Left colon (tissue), 2 donors: Measurements from ENCODE around the gene CEMIP2. TPM values are rescaled to one million over a fixed set of nuclear protein-coding genes. Genes with fewer than 3 reads are reported as not detected.
"Not testable (repeated sequence)": the region's sequence is repeated elsewhere in the genome, so short reads cannot be mapped to it uniquely, and the experiment has no call there.

Source experiments
- ATAC-seq: fragments of 200-7000 bp; cut with Tn5 transposase; one replicate; pipeline ENCODE4 v1.9.1; 2020; ENCODE audit warnings: mild to moderate bottlenecking, moderate library complexity
- DNase-seq, 2 donors: peaks; one replicate each; pipeline ENCODE4 v3.0.0-alpha.2; 2020
- intact Hi-C, 2 donors: fragments of 100-400 bp; cut with DNase I in 1 of 2; cut with micrococcal nuclease in 1 of 2; formaldehyde crosslinking; loops; one replicate each; pipeline versions ENCODE4 v1.11.2 to v1.14.0; 2022; cut with DNase I, micrococcal nuclease
- total RNA-seq, 2 donors: library from RNA; stranded (reverse); fragmentation: NEBNext Ultra II Directional; extraction: Animal tissue kit (Norgen Biotek cat#: 25700); gene quantifications; one replicate each; pipeline ENCODE4 v1.2.1, GENCODE V29; 2021
- donor health status: DM: no; HTN: no; CAD: no.
- donor health status: DM: yes; HTN: yes; CAD: no.

CEMIP2 gene
- total RNA-seq, 2 donors from 2014 or later = 97.7 to 106 TPM

DNA sequence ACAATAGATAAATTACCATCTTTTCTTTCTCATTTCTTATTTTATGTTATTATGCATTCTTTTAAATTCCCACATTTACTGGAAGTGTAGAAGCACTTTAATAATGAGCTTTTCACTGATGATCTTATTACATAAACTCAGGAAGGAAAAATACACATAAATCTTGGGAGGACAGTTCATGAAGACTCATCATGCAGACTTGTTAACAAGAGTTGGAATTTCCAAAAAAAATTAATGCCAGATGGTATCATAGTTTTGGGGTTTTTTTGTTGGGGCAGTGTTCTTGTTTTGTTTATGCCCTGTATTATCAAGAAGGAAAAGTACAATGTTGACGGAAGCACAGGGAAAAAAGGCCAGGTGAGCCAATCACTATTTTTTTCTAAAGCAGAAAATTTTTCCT lies 35.1 kb downstream of the CEMIP2 start:
- ATAC-seq = no peak
- intact Hi-C loops = no loop called here
- DNase-seq = no peak

DNA sequence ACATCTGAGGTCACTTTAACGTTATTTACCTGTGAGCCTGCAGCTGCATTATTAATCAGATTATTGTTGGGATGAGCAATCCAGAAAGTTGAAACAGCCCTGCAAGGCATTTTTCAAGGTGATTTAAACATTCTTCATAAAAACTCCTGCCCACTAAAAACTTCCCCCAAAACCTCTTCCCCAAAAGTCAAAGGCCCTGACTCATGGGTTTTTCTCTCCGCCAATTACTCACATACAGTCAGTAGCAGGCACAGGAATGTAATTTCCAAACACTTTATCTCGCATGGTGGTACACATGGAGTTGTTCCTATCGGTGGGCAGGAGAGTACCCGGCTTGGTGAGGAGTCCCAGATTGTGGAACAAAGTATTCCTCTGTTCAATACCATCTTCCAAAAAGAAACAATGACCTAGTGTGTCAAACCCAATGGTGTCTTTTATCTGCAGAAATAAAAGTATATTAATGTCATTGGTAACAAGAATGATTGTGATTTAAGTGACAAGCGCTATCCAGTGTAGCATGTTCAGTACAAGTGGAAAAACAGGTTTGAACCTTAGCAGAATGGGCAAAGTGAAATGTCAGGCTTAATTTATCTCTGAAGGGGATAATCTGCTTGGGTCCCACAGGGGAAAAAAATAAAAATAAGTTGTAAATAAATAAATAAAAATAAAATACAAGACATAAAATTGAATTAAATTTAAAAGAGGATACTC lies 38.3 kb downstream of the CEMIP2 start:
- ATAC-seq (no peak), DNase-seq (no peak)
- intact Hi-C loops = no loop called here

DNA sequence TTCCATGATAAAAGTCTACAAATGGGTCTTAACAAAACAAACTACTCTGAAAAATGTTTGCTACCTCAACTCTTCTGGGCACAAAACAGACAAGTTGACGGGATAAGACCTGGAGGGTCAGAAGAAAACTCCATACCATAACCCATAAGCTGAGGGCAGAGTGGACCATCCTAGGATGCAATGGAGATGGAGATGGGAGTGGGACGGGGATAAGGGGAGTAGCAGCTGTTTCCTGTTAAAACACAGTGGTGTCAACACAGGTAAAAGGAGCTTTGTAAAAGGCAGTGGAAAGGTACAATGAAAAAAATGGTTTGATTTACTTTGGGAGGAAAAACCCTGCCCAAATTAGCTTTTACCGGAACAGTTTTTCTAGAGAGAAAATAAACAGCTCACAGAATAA lies 41.6 kb downstream of the CEMIP2 start:
- ATAC-seq (no peak), DNase-seq (no peak)
- intact Hi-C loops = no loop called here

DNA sequence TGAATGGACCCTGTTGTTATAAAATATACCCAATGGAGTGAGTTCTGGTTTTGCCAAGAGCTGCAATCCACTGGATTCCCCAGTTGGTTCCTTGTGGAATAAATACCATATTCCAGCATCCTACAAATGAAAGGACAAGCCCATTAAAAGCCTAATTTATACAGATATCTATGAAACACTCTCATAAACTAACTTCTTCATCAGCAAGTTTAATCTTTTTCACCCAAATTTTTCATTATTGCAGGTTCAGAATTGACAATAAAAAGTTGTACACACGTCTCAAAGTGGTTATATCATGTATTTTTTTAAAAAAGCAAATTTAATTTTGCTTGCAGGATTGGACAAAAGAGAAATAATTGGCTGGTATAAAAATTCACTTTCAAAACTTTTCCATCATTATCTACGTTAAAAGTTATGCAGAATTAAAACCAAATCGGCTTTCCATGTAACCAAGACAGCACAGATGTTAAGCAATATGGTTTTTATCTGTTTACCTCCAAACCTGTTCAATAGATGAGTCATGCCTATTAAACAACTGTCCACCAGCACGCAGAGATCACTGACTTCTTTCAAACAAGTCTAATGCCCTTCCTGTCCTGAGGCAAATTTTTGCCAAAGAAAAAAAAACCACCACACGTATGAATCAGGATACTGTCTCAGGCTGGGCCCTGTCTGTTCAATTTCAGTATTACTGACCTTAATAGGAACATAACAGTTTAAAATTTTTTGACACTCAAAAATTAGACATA lies 42.5 kb downstream of the CEMIP2 start:
- no peak for DNase-seq
- intact Hi-C loops = no loop called here
- peak; percentile 70 for ATAC-seq

DNA sequence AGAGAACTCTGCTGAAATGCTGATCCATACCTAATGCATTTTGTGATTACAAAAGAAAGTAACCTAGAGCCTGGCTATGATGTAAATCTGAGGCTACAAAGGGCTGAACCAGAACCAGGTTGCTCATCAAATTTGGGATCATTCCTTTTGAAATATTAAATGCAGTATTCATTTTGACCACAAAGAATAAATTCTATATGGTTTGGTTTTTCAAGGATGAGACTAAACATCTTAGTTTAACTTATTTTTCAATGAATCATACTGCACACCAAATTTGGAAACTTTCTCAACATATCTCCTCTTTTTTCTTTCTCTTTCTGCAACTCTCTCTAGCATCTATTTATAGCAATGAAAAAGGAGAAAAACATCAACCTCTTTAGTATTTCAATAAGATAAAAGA lies 46.5 kb downstream of the CEMIP2 start:
- ATAC-seq = no peak
- intact Hi-C loops = no loop called here
- DNase-seq = no peak

DNA sequence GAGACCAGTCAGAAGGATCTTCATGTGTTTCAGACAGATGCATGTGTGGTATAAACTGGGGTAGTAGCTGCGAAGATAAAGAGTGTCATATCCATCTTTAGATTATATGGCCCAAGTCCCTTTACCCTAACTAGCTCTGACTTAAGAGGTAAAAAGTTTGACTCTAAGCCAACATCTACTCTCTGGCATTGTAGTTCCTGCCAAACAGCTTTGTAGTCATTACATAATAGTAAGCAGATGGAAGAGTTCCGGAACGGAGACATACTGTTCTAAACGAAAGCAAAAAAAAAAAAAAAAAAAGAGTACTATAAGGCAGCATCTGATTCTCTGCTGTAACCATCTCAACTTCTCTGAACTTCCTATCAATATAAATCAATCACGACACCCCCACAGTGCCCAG lies 48.8 kb downstream of the CEMIP2 start:
- peak; percentile 58 for ATAC-seq
- DNase-seq = no peak
- intact Hi-C loops = no loop called here

DNA sequence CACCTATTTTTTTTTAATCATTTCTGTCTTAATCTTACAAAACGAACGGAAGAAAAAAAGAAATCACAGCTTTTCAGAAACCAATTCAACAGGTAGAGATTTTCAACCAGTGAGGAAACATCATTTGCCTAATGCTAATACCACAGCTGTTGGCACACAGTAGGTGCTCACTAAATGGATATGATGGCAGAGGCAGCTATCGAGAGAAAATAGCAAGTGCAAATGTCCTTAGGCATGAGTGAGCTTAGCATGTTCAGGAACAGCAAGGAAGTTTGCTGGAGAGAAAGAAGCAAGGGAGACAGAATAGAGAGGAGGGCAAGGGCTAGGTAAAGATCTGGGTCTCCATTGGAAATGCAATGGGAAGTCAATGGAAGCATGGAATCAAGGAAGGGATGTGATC lies 49.2 kb downstream of the CEMIP2 start:
- no peak for DNase-seq
- intact Hi-C loops = no loop called here
- no peak for ATAC-seq

DNA sequence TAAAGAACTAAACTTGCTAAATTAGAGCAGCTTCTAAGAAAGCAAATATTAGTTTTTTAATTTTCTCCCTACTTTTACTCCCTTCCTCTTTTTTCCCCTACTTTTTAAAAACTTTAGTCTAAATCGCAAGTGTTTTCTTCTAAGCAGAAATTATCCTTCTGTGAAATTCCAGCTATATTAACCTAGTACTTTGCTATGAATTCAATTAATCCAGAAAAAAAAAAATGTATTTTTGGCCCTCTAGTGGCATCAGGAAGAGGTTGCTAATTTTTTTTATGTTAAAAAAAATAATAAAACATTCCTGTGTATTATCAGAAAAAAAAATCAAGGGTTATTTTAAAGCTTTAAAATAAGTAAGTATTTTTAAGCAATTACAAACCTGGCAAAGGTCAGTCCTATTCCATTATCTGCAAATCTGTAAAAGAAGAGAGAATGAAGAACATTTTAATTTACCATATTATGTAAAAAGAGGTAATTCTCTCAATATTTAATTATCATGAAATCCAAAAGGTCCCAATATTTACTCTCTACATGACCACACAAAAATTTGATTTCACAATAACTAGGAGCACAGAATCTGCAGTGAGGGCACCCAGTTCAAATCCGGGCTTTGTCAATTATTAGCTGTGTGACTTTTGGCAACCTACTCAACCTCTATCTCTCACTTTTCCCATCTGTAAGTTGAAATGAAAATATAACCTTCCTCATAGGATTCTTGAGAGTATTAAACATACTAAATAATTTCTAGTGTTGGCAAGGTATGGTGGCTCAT lies 52.0 kb downstream of the CEMIP2 start:
- no peak for DNase-seq
- no peak for ATAC-seq
- intact Hi-C loops = no loop called here

DNA sequence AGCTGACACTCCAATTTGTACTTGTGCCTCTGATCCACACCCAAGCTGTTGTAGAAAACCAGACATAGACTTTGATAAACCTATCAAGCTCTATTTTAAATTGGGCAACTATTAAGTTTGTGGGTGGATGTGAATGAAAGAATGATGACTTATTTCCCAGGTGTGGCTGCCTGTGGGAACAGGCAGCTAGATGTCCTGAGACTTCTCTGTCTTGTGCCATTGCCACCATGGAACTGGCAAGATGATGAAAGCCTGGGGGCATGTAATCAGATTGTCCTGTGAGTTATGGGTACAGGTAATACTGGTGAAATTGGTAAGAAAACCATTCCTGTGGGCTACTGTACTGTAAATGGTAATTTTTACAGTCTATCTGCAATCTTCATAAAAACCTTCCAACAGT lies 57.5 kb downstream of the CEMIP2 start:
- no peak for DNase-seq
- intact Hi-C loops = no loop called here
- no peak for ATAC-seq

DNA sequence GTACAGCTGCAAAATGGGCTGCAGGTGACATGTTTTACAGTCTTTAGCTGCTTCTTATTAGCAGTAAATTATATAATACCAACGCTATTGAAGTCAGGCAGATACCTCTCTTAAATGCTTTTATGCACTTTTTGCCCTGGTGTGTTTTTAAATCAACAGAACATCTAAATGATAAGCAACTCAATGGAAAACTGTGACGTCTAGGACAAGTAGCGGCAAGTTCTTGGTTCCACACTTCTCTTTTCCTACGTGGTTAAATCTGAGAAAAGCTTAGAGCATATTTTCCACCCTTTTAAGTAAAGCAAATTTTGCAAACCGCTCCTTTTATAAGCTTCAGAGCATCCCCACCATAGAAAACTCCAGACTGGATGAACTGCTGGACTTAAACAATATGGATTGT lies 58.1 kb downstream of the CEMIP2 start:
- no peak for ATAC-seq
- intact Hi-C loops = no loop called here
- DNase-seq = no peak

DNA sequence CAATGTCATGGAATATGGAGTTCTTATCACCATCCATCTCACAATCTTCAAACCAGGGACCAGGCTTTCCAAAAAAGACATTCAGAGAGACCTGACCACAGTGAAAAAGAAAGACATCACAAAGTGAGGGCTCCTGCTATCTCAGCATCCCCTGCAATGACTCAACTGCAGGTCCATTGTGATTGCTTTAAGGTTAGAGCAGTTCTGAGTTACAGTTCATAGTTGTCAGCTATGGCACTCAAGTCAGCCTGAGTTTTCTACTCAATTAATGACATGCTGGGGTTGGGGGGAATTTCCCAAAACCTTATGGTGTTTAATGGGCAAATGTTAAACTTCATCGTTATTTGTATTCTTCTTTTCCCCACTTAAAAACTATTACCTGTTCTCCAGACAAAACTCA lies 58.9 kb downstream of the CEMIP2 start:
- intact Hi-C loops = no loop called here
- DNase-seq (no peak), ATAC-seq (no peak)

DNA sequence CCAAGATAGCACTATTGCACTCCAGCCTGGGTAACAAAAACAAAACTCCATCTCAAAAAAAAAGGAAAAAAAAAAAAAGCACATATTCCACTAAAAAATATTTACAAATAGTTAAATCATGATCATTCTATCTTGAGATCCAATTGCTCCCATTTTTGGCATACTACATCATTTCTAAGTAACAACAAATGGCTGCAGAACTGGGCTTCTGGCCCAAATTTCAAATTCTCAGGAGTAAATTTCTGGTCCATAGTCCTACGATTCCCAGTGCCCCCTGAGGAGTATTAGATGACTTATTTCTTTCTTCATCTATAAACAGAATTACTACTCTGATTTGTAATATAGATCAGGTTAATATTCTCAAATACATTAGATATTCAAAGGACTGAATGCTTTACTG lies 62.1 kb downstream of the CEMIP2 start:
- ATAC-seq (no peak), DNase-seq (no peak)
- intact Hi-C loops = no loop called here

DNA sequence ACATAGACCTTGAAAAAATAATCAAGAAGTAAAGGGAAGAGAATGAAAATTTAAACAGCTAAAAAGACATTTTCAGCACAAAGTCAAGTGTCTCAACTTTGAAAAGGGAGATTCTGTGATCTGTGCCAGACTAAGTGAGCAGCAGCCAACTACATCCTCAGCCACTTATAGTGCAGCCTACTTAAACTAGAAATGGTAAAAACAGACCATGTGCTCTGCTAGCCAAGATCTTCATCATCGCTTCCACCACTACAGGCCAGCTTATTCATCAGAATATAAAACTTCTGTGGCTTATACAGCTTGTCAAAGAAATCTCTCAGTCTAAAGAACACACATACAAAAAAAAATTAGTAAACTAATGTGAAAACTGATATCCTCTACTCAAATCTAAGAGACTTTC lies 63.5 kb downstream of the CEMIP2 start:
- intact Hi-C loops = no loop called here
- DNase-seq (no peak), ATAC-seq (no peak)

DNA sequence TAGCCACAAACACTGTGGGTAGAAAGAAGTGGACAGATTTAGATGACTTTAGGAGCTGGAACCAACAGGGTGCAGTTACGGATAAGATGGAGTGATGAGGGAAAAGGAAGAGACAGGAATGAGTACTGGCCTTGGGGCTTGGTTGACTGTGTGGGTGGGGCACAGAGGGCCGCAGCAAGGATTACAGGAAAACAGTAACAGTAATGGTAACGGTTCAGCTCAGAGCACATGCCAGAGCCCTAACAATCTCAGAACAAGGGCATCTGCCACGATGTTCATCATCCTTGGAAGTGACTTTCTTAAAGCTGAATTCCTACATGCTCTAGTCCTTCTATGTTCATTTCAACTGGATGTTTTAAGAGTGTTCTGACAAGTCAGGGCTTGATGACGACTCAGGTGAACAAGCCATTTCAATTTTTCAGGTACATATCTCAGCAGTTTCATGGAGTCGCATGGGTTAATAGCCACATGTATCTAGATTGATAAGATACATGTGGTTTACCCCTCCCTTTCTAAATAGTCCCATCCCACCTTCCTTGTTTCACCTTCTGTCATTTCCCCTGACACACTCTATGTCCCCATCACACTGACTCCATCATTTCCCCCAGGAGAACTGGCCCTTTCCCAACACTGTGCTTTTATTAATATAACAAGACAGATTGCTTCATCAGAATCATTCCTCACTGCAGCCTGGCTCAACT lies 65.0 kb downstream of the CEMIP2 start:
- DNase-seq = no peak
- intact Hi-C loops = no loop called here
- ATAC-seq = no peak

DNA sequence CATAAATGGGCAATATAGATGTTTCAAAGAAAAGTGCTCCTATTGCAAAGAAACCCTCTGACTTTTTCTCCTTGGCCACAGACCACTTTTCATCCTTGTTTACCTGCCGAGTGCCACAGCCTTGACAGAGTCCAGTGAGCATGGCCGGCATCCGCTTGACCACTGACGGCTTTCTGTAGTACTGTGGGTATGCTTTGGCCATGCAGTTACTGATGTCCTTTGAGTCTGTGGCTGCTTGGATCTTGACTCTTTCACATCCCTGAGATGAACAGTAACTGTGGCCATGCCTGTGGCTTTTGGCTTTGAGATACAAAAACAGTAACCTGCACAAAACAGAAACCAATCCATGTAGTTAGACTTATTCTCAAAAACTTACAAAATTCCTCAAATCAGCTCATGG lies 70.4 kb downstream of the CEMIP2 start:
- ATAC-seq (no peak), DNase-seq (no peak)
- intact Hi-C loops = no loop called here

DNA sequence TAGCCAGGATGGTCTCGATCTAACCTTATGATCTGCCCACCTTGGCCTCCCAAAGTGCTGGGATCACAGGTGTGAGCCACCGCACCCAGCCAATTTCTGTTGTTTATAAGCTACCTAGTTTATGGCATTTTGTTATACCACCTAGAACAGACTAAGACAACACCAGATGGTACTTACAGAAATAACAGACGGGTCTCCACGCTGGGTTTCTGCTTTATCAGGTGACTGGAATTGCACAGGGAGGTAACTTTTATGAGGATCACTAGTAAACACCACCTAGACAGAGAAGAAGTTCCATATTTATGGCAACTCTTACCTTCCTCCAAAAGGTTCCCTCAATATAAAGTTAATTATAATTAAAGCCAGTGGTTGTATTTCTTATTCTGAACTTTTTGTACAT lies 74.0 kb downstream of the CEMIP2 start:
- peak; percentile 67 for ATAC-seq
- no peak for DNase-seq
- intact Hi-C loops = no loop called here

DNA sequence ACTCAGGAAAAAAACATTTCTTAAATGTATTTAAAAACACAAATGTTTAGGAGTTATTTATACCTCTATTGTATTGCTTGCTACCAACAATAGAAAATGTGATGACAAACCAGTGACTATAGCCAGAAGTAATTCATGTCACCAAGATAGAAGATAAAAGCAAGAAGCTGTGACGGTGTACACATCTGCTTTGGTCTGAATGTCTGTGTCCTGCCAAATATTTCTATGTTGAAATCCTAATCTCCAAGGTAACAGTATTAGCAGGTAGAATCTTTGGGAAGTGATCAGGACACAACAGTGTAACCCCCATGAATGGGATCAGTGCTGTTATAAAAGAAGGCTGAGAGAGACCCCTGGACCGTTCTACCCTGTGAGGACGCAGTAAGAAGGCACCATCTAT lies 74.7 kb downstream of the CEMIP2 start:
- ATAC-seq = no peak
- DNase-seq = no peak
- intact Hi-C loops = no loop called here

DNA sequence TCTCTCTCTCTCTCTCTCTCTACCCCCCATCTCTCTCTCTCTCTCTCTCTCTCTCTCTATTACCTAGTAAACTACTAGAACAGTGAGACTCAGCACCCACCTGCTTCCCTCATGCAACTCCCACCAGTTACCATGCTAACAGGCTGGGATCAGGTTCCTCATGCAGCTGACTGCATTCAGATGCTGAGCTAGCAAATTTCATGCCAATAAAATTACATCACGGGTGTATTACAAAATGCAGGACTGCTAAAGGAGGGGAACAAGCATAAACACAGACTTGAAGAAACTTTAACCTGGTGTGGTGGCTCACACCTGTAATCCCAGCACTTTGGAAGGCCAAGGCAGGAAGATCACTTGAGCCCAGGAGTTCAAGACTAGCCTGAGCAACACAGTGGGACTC lies 76.0 kb downstream of the CEMIP2 start:
- no peak for DNase-seq

DNA sequence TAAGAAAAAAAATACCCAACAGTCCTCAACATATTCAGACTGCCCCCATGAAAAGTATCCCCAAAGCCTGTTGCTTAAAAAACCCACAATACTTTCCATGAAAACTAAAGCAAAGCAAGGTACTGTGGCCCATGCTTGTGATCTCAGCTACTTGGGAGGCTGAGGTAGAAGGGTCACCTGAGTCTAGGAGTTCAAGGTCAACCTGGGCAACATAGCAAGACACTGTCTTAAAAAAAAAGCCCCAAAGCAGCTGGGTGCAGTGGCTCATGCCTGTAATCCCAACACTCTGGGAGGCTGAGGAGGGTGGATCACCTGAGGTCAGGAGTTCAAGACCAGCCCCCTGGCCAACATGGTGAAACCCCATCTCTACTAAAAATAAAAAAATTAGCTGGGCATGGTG lies 76.7 kb downstream of the CEMIP2 start:
- DNase-seq, intact Hi-C loops, ATAC-seq: not testable (repeated sequence)

More for the DNA sequence above, 76.0 kb downstream of the CEMIP2 start:
- ATAC-seq = no peak
- intact Hi-C loops = no loop called here
